Testis (tissue), 3 donors: Measurements from ENCODE around the gene JAKMIP1. TPM values are rescaled to one million over a fixed set of nuclear protein-coding genes. Genes with fewer than 3 reads are reported as not detected.

Experiments
- DNase-seq: peaks from one replicate; pipeline ENCODE4 v3.0.0-alpha.2; 2019
- H3K27ac ChIP-seq, 2 donors: fragments of 200-600 bp; sonication (generic); one replicate each; pipeline ENCODE4 v1.5.1; 2019
- H3K27me3 ChIP-seq: fragments of 200-600 bp; sonication (generic); one replicate; pipeline ENCODE4 v1.5.1; 2019
- H3K36me3 ChIP-seq: fragments of 200-600 bp; sonication (generic); one replicate; pipeline ENCODE4 v1.5.1; 2017; ENCODE audit warnings: low read depth; ENCODE audit errors: missing control alignments
- H3K4me1 ChIP-seq: fragments of 200-600 bp; sonication (generic); one replicate; pipeline ENCODE4 v1.5.1; 2019
- H3K4me3 ChIP-seq, 2 donors: fragments of 200-600 bp; sonication (generic); one replicate each; pipeline ENCODE4 v1.5.1; 2017 to 2019
- H3K9me3 ChIP-seq: fragments of 200-600 bp; sonication (generic); one replicate; pipeline ENCODE4 v1.5.1; 2017
- CTCF ChIP-seq, 3 experiments: fragments of 450-650 bp in 2 of 3; fragments of 200-600 bp in 1 of 3; sonication (generic) in 1 of 3; IDR thresholded peaks; one replicate each; pipeline ENCODE4 v1.5.1; 2016 to 2019; ENCODE audit warnings: antibody characterized with exemption in 3 of 3, mild to moderate bottlenecking in 2 of 3, moderate library complexity in 1 of 3
- POLR2A ChIP-seq: fragments of 450-650 bp; IDR thresholded peaks from one replicate; pipeline ENCODE4 v1.6.1; 2017; ENCODE audit warnings: antibody characterized with exemption, mild to moderate bottlenecking, moderate library complexity
- WGBS, 2 donors: methylation state at CpG; one replicate each; pipeline ENCODE4 v1.1.5; 2018; 5-methylcytosine and 5-hydroxymethylcytosine counted together
- intact Hi-C: fragments of 100-400 bp; cut with DNase I; formaldehyde crosslinking; loops from one replicate; pipeline ENCODE4 v1.15.1; 2023; ENCODE audit warnings: low total_unique reads
- polyA plus RNA-seq: library from polyadenylated mRNA; stranded (reverse); fragments of 350-450 nt; fragmentation: Illumina TruSeq; extraction: RNeasy Lipid Tissue Mini Kit (QIAGEN cat#74804); gene quantifications from one replicate; pipeline ENCODE4 v1.2.3, GENCODE V29; 2014; ENCODE audit warnings: low read depth, low replicate concordance; ENCODE audit not compliant: insufficient read depth
- total RNA-seq, 2 donors: library from RNA; depleted of rRNA; stranded (reverse); fragments of >200 nt; gene quantifications; one replicate each; pipeline ENCODE4 v1.2.3, GENCODE V29; 2016

JAKMIP1 gene
- total and polyA plus RNA-seq, 3 donors from 2014 or later, result 10.7 to 18.1 (median 15.2) TPM

- 6 to 7% methylated on average over 14 to 74 of the region's 84 CpGs for WGBS, 2 donors
- no peaks in the 10 kb centered on the region for H3K36me3 ChIP-seq
- no peaks in the 10 kb centered on the region for H3K4me1 ChIP-seq
- peak; percentile 80 for DNase-seq
- H3K27ac ChIP-seq, result no peak overlapping the region
- no peaks in the 10 kb centered on the region for H3K27me3 ChIP-seq
- intact Hi-C loops, result no loop called here
- H3K9me3 ChIP-seq, result no peaks in the 10 kb centered on the region
- TF ChIP-seq POLR2A (no peak), CTCF (IDR thresholded peaks at IDR 0.05) (no peak)
- peak overlapping the region; percentile 29 to 48 for H3K4me3 ChIP-seq
Observed at GRCh38 chr4:6221851-6222760, 21.8 kb upstream of the JAKMIP1 start.

GRCh38 chr4:6221301-6221850 lies 21.0 kb upstream of the JAKMIP1 start:
- WGBS, 2 donors, result 12 to 15% methylated on average over 16 of the region's 16 CpGs
- H3K4me3 ChIP-seq, result peak overlapping the region; percentile 29 to 48
- H3K27ac ChIP-seq, result no peak overlapping the region
- no peaks in the 10 kb centered on the region for H3K27me3 ChIP-seq
- no peaks in the 10 kb centered on the region for H3K9me3 ChIP-seq
- DNase-seq, result no peak
- no peak for TF ChIP-seq CTCF (IDR thresholded peaks at IDR 0.05)
- no peaks in the 10 kb centered on the region for H3K4me1 ChIP-seq
- H3K36me3 ChIP-seq, result no peaks in the 10 kb centered on the region
- intact Hi-C loops, result no loop called here

GRCh38 chr4:6217716-6218381 lies 17.5 kb upstream of the JAKMIP1 start:
- 69 to 74% methylated on average over 1 of the region's 1 CpG for WGBS, 2 donors
- H3K27ac ChIP-seq, result no peak overlapping the region
- no peaks in the 10 kb centered on the region for H3K36me3 ChIP-seq
- no peaks in the 10 kb centered on the region for H3K9me3 ChIP-seq
- TF ChIP-seq POLR2A (no peak), CTCF (IDR thresholded peaks at IDR 0.05) (no peak)
- intact Hi-C loops, result no loop called here
- H3K27me3 ChIP-seq, result no peaks in the 10 kb centered on the region
- no peak overlapping the region for H3K4me3 ChIP-seq
- no peaks in the 10 kb centered on the region for H3K4me1 ChIP-seq
- DNase-seq, result no peak

GRCh38 chr4:6216588-6216987 lies 16.2 kb upstream of the JAKMIP1 start:
- Histone ChIP-seq H3K36me3 (no peaks in the 10 kb centered on the region), H3K4me1 (no peaks in the 10 kb centered on the region), H3K4me3 (no peak overlapping the region), H3K27ac (no peak overlapping the region), H3K27me3 (no peaks in the 10 kb centered on the region), H3K9me3 (no peaks in the 10 kb centered on the region)
- intact Hi-C loops, result no loop called here
- TF ChIP-seq CTCF (IDR thresholded peaks at IDR 0.05), result no peak
- TF ChIP-seq POLR2A, result no peak
- no peak for DNase-seq
- 71 to 80% methylated on average over 3 of the region's 3 CpGs for WGBS, 2 donors
